GM21390 (cell line): ENCODE measurements around the gene MDGA2.
"Not testable (repeated sequence)": the region's sequence is repeated elsewhere in the genome, so short reads cannot be mapped to it uniquely, and the experiment has no call there.

Experiments
- ATAC-seq: cut with Tn5 transposase; IDR thresholded peaks from one replicate; pipeline ENCODE4 v1.9.1; 2021; ENCODE audit not compliant: unreplicated experiment

MDGA2 gene

GRCh38 chr14:47624126-47624525 is 51.3 kb downstream of the MDGA2 start:
- ATAC-seq: not testable (repeated sequence)

GRCh38 chr14:47619392-47619791 is 56.0 kb downstream of the MDGA2 start:
- no peak for ATAC-seq

GRCh38 chr14:47606566-47606965 is 68.8 kb downstream of the MDGA2 start:
- ATAC-seq: no peak

- ATAC-seq: no peak
Observed at GRCh38 chr14:47596860-47597259, 78.5 kb downstream of the MDGA2 start.

GRCh38 chr14:47596232-47596631 is 79.2 kb downstream of the MDGA2 start:
- ATAC-seq: peak; percentile 89

GRCh38 chr14:47595552-47595951 is 79.9 kb downstream of the MDGA2 start:
- ATAC-seq: no peak

- ATAC-seq: no peak
Observed at GRCh38 chr14:47590767-47591495, 84.5 kb downstream of the MDGA2 start.

GRCh38 chr14:47585447-47585846 is 90.0 kb downstream of the MDGA2 start:
- ATAC-seq: no peak

GRCh38 chr14:47567273-47567672 is 108.1 kb downstream of the MDGA2 start:
- ATAC-seq: no peak

- no peak for ATAC-seq
Observed at GRCh38 chr14:47557894-47558293, 117.5 kb downstream of the MDGA2 start.

GRCh38 chr14:47555333-47555732 is 120.1 kb downstream of the MDGA2 start:
- ATAC-seq: no peak

- ATAC-seq: no peak
Observed at GRCh38 chr14:47549886-47550285, 125.5 kb downstream of the MDGA2 start.

- no peak for ATAC-seq
Observed at GRCh38 chr14:47543459-47543858, 131.9 kb downstream of the MDGA2 start.

GRCh38 chr14:47541662-47542061 is 133.7 kb downstream of the MDGA2 start:
- ATAC-seq: no peak

GRCh38 chr14:47539031-47539461 is 136.4 kb downstream of the MDGA2 start:
- no peak for ATAC-seq

GRCh38 chr14:47536341-47536740 is 139.1 kb downstream of the MDGA2 start:
- ATAC-seq: no peak

- no peak for ATAC-seq
Observed at GRCh38 chr14:47526591-47527244, 148.7 kb downstream of the MDGA2 start.

- ATAC-seq: no peak
Observed at GRCh38 chr14:47524524-47524923, 150.9 kb downstream of the MDGA2 start.

GRCh38 chr14:47520382-47520781 is 155.0 kb downstream of the MDGA2 start:
- ATAC-seq: no peak

GRCh38 chr14:47511829-47512228 is 163.6 kb downstream of the MDGA2 start:
- ATAC-seq: no peak

- ATAC-seq: no peak
Observed at GRCh38 chr14:47509957-47510356, 165.4 kb downstream of the MDGA2 start.

- ATAC-seq: no peak
Observed at GRCh38 chr14:47507861-47508260, 167.5 kb downstream of the MDGA2 start.

GRCh38 chr14:47500369-47500768 is 175.0 kb downstream of the MDGA2 start:
- ATAC-seq: no peak
